ENCODE data around the gene C4orf51.

The C4orf51 gene

GRCh38 chr4:145732895-145733880, 53.2 kb downstream of the C4orf51 start:
- no peak for TF ChIP-seq CTCF (IDR thresholded peaks at IDR 0.05)
- no peak overlapping the region for H3K9ac ChIP-seq
- peaks cover 14% of the 10 kb centered on the region for H3K4me1 ChIP-seq

GRCh38 chr4:145734031-145734430, 54.1 kb downstream of the C4orf51 start:
- Histone ChIP-seq H3K4me1 (peaks cover 14% of the 10 kb centered on the region), H3K4me3 (ENCODE audit: low read depth, low read length) (no peak overlapping the region), H3K9ac (no peak overlapping the region)

More at GRCh38 chr4:145732895-145733880, 53.2 kb downstream of the C4orf51 start:
- Histone ChIP-seq H3K79me2 (no peaks in the 10 kb centered on the region), H3K4me2 (ENCODE audit: low read length) (peak overlapping the region; percentile 79), H3K4me3 (ENCODE audit: low read depth, low read length) (peak overlapping the region; percentile 57), H3K36me3 (ENCODE audit: control insufficient read depth, insufficient read depth, low read length) (no peaks in the 10 kb centered on the region), H2AFZ (peak overlapping the region; percentile 94), H3K27me3 (ENCODE audit: control insufficient read depth, insufficient read depth, low read length) (no peaks in the 10 kb centered on the region), H3K27ac (peak overlapping the region; percentile 91), H3K9me3 (ENCODE audit: control insufficient read depth, low read length) (no peaks in the 10 kb centered on the region)

GRCh38 chr4:145734576-145735346, 54.8 kb downstream of the C4orf51 start:
- Histone ChIP-seq H3K36me3 (ENCODE audit: control insufficient read depth, insufficient read depth, low read length) (no peaks in the 10 kb centered on the region), H2AFZ (peak overlapping the region; percentile 94), H3K9me3 (ENCODE audit: control insufficient read depth, low read length) (no peaks in the 10 kb centered on the region), H3K9ac (no peak overlapping the region), H3K4me1 (peaks cover 14% of the 10 kb centered on the region), H3K79me2 (no peaks in the 10 kb centered on the region), H3K4me3 (ENCODE audit: low read depth, low read length) (no peak overlapping the region), H3K27me3 (ENCODE audit: control insufficient read depth, insufficient read depth, low read length) (no peaks in the 10 kb centered on the region), H3K27ac (peak overlapping the region; percentile 91), H3K4me2 (ENCODE audit: low read length) (peak overlapping the region; percentile 44)
- TF ChIP-seq CTCF (IDR thresholded peaks at IDR 0.05), result no peak

More at GRCh38 chr4:145734031-145734430, 54.1 kb downstream of the C4orf51 start:
- H2AFZ ChIP-seq, result peak overlapping the region; percentile 94
- no peaks in the 10 kb centered on the region for H3K79me2 ChIP-seq
- no peak for TF ChIP-seq CTCF (IDR thresholded peaks at IDR 0.05)
- H3K27ac ChIP-seq, result peak overlapping the region; percentile 91
- H3K36me3 ChIP-seq (ENCODE audit: control insufficient read depth, insufficient read depth, low read length), result no peaks in the 10 kb centered on the region
- H3K4me2 ChIP-seq (ENCODE audit: low read length), result peak overlapping the region; percentile 52
- no peaks in the 10 kb centered on the region for H3K9me3 ChIP-seq (ENCODE audit: control insufficient read depth, low read length)
- no peaks in the 10 kb centered on the region for H3K27me3 ChIP-seq (ENCODE audit: control insufficient read depth, insufficient read depth, low read length)

- H3K4me2 ChIP-seq (ENCODE audit: low read length), result peak overlapping the region; percentile 33
- TF ChIP-seq CTCF (IDR thresholded peaks at IDR 0.05), result no peak
- no peak overlapping the region for H3K9ac ChIP-seq
- no peak overlapping the region for H3K4me3 ChIP-seq (ENCODE audit: low read depth, low read length)
- H3K79me2 ChIP-seq, result no peaks in the 10 kb centered on the region
- H3K36me3 ChIP-seq (ENCODE audit: control insufficient read depth, insufficient read depth, low read length), result no peaks in the 10 kb centered on the region
- H2AFZ ChIP-seq, result peak overlapping the region; percentile 3
- H3K27ac ChIP-seq, result peak overlapping the region; percentile 91
- peaks cover 14% of the 10 kb centered on the region for H3K4me1 ChIP-seq
- H3K9me3 ChIP-seq (ENCODE audit: control insufficient read depth, low read length), result no peaks in the 10 kb centered on the region
- H3K27me3 ChIP-seq (ENCODE audit: control insufficient read depth, insufficient read depth, low read length), result no peaks in the 10 kb centered on the region
These were observed 55.4 kb downstream of the C4orf51 start for GRCh38 chr4:145735347-145735675.
